ENCODE results near the gene EXOSC1. TPM values are rescaled to one million over a fixed set of nuclear protein-coding genes. Genes with fewer than 3 reads are reported as not detected.

Gene EXOSC1
- total RNA-seq, 1 donor from 2014 or later: 40.3 TPM

GRCh38 chr10:97388152-97388551, 57.7 kb downstream of the EXOSC1 start:
- no peaks in the 10 kb centered on the region for H3K9me3 Mint-ChIP-seq
- DNase-seq (ENCODE audit: low read depth, low spot score): no peak
- no peaks in the 10 kb centered on the region for H3K4me1 Mint-ChIP-seq
- no peak for TF ChIP-seq CTCF (conservative IDR thresholded peaks at IDR 0.05)
- peaks cover 5% of the 10 kb centered on the region for H3K36me3 Mint-ChIP-seq (ENCODE audit: low read depth)
- H3K27me3 Mint-ChIP-seq (ENCODE audit: low read depth): no peaks in the 10 kb centered on the region
- H3K4me3 Mint-ChIP-seq: no peak overlapping the region
- H3K27ac Mint-ChIP-seq (ENCODE audit: unreplicated experiment): no peak overlapping the region

Other genes starting within 250 kb of the EXOSC1 start
- 30.3 and 32.1 TPM in 2 replicates for gene ARHGAP19, start 153.4 kb downstream of the EXOSC1 start, total RNA-seq
- gene FRAT1, start 126.7 kb downstream of the EXOSC1 start, total RNA-seq: 1.6 and 2.2 TPM in 2 replicates
- gene FRAT2, start 111.3 kb downstream of the EXOSC1 start, total RNA-seq: 8.6 and 8.8 TPM in 2 replicates
- 42.1 and 42.6 TPM in 2 replicates for gene RRP12, start 44.7 kb downstream of the EXOSC1 start, total RNA-seq
- 313 and 337 TPM in 2 replicates for gene PGAM1, start 19.8 kb downstream of the EXOSC1 start, total RNA-seq
- 58.1 and 58.2 TPM in 2 replicates for gene ZDHHC16, start 169 bp upstream of the EXOSC1 start, total RNA-seq
- 86.4 and 88.7 TPM in 2 replicates for gene MMS19, start 52.4 kb upstream of the EXOSC1 start, total RNA-seq
- gene UBTD1, start 52.9 kb upstream of the EXOSC1 start, total RNA-seq: 6.5 and 8.7 TPM in 2 replicates
- not detected in 2 replicates for gene ANKRD2, start 126.8 kb upstream of the EXOSC1 start, total RNA-seq
- 0.23 and 0.36 TPM in 2 replicates for gene HOGA1, start 138.4 kb upstream of the EXOSC1 start, total RNA-seq
- not detected in 2 replicates for gene C10orf62, start 143.7 kb upstream of the EXOSC1 start, total RNA-seq
- 25.9 and 27.2 TPM in 2 replicates for gene MORN4, start 187.5 kb upstream of the EXOSC1 start, total RNA-seq
- gene PI4K2A, start 194.7 kb upstream of the EXOSC1 start, total RNA-seq: 19.3 and 19.4 TPM in 2 replicates
- gene AVPI1, start 241.2 kb upstream of the EXOSC1 start, total RNA-seq: 2.4 and 3.3 TPM in 2 replicates